ENCODE data around the gene NPAS1. TPM values are rescaled to one million over a fixed set of nuclear protein-coding genes. Genes with fewer than 3 reads are reported as not detected.

Gene NPAS1
- total RNA-seq, 1 experiment from 2014 or later: 1.4 TPM

DNA sequence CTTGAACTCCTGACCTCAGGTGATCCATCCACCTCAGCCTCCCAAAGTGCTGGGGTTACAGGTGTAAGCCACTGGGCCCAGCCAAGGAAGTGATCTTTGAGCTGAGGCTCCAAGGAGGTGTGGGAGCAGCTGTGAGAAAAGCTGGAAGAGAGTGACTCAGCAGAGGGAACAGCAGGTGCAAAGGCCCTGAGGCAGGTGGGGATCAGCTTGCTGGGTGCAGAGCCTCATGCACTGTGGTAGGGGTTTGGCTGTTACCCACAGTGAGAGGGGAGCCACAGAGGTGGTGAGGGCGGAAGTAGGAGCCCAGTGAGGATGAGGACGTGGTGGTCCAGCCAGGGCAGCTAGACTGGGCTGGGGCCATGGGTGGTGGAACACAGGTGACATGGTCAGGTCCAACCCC is 6.5 kb downstream of the NPAS1 start:
- no peaks in the 10 kb centered on the region for H3K9me3 ChIP-seq (ENCODE audit: insufficient read depth, low read depth)
- no peak overlapping the region for H3K4me3 ChIP-seq
- no peak for TF ChIP-seq EZH2 (IDR thresholded peaks at IDR 0.05; ENCODE audit: low read depth)
- TF ChIP-seq, protein P1, sequence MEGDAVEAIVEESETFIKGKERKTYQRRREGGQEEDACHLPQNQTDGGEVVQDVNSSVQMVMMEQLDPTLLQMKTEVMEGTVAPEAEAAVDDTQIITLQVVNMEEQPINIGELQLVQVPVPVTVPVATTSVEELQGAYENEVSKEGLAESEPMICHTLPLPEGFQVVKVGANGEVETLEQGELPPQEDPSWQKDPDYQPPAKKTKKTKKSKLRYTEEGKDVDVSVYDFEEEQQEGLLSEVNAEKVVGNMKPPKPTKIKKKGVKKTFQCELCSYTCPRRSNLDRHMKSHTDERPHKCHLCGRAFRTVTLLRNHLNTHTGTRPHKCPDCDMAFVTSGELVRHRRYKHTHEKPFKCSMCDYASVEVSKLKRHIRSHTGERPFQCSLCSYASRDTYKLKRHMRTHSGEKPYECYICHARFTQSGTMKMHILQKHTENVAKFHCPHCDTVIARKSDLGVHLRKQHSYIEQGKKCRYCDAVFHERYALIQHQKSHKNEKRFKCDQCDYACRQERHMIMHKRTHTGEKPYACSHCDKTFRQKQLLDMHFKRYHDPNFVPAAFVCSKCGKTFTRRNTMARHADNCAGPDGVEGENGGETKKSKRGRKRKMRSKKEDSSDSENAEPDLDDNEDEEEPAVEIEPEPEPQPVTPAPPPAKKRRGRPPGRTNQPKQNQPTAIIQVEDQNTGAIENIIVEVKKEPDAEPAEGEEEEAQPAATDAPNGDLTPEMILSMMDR (conservative IDR thresholded peaks at IDR 0.05): no peak
- H3K79me2 ChIP-seq (ENCODE audit: low read depth): no peaks in the 10 kb centered on the region
- ChIA-PET CTCF (no interaction called here), POLR2A (ENCODE audit: unreplicated experiment) (interaction anchor here (0.6 kb wide), 1 partner anchor 118 kb away, joined by 3 read pairs; no protein-coding TSS in a partner anchor)
- H3K9me2 ChIP-seq (ENCODE audit: insufficient read depth): no peaks in the 10 kb centered on the region
- H3K27ac ChIP-seq: no peak overlapping the region
- no peak overlapping the region for H2AFZ ChIP-seq
- no peaks in the 10 kb centered on the region for H4K20me1 ChIP-seq (ENCODE audit: insufficient read depth)
- DNase-seq: no peak
- no TSS peak for BruUV-seq (replicated peaks)
- peaks cover 15% of the 10 kb centered on the region; the same call in 1 of the 2 replicates for H3F3A ChIP-seq (ENCODE audit: insufficient read depth, low read depth)
- intact Hi-C loops (cut with micrococcal nuclease; ENCODE audit: unreplicated experiment): no loop called here
- peaks cover 65% of the 10 kb centered on the region for H3K27me3 ChIP-seq (ENCODE audit: insufficient read depth, low read depth)
- no peaks in the 10 kb centered on the region for H3K36me3 ChIP-seq (ENCODE audit: low read depth)
- 0 out of 2 replicates have a peak, but pooled peaks cover under 1% of the 10 kb centered on the region for H3K4me1 ChIP-seq (replicated peaks; ENCODE audit: insufficient read depth)
- no peak overlapping the region for H3K4me2 ChIP-seq

DNA sequence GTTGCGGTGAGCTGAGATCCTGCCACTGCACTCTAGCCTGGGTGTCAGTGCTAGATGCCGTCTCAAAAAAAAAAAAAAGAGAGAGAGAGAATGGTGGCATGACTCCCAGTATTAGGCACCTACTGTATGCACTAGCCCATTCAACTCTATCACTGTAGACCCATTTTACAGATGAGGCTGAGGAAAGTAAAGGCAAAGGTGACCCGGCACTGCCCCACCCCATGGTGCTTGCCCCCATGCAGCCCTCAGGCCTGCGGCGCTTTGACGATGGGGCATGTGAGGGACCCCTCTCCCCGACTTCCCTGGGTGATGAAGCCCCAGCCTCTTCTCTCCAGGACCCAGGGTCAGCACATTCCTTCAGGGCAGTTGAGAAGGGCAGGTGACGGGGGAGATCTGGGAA is 7.3 kb downstream of the NPAS1 start:
- no peaks in the 10 kb centered on the region for H3K79me2 ChIP-seq (ENCODE audit: low read depth)
- H4K20me1 ChIP-seq (ENCODE audit: insufficient read depth): no peaks in the 10 kb centered on the region
- intact Hi-C loops (cut with micrococcal nuclease; ENCODE audit: unreplicated experiment): no loop called here
- no peak overlapping the region for H3K4me3 ChIP-seq
- H3K27me3 ChIP-seq (ENCODE audit: insufficient read depth, low read depth): peaks cover 58% of the 10 kb centered on the region
- no peak overlapping the region for H3K27ac ChIP-seq
- POLR2A ChIA-PET (ENCODE audit: unreplicated experiment): no interaction called here
- H2AFZ ChIP-seq: no peak overlapping the region
- no peaks in the 10 kb centered on the region for H3K4me1 ChIP-seq (replicated peaks; ENCODE audit: insufficient read depth)
- no peak for TF ChIP-seq EZH2 (IDR thresholded peaks at IDR 0.05; ENCODE audit: low read depth)
- TF ChIP-seq, protein P1 (conservative IDR thresholded peaks at IDR 0.05): no peak
- H3K4me2 ChIP-seq: no peak overlapping the region
- H3K9me2 ChIP-seq (ENCODE audit: insufficient read depth): no peaks in the 10 kb centered on the region
- H3K36me3 ChIP-seq (ENCODE audit: low read depth): no peaks in the 10 kb centered on the region
- CTCF ChIA-PET: no interaction called here
- no peak for DNase-seq
- no TSS peak for BruUV-seq (replicated peaks)
- no peaks in the 10 kb centered on the region for H3K9me3 ChIP-seq (ENCODE audit: insufficient read depth, low read depth)
- peaks cover 15% of the 10 kb centered on the region; the same call in 1 of the 2 replicates for H3F3A ChIP-seq (ENCODE audit: insufficient read depth, low read depth)

- intact Hi-C loops (cut with micrococcal nuclease; ENCODE audit: unreplicated experiment): no loop called here
- CTCF ChIA-PET: interaction anchor here (0.6 kb wide), 3 partner anchors 201 to 274 kb away, joined by 5 to 12 read pairs (median 10); no protein-coding TSS in a partner anchor
- no TSS peak for BruUV-seq (replicated peaks)
- no peak overlapping the region for H3K27ac ChIP-seq
- no peak overlapping the region for H3K4me2 ChIP-seq
- no peak for TF ChIP-seq EZH2 (IDR thresholded peaks at IDR 0.05; ENCODE audit: low read depth)
- TF ChIP-seq, protein P1 (conservative IDR thresholded peaks at IDR 0.05): no peak
- H3K27me3 ChIP-seq (ENCODE audit: insufficient read depth, low read depth): peaks cover 51% of the 10 kb centered on the region
- H3K4me3 ChIP-seq: no peak overlapping the region
- no peaks in the 10 kb centered on the region for H3K4me1 ChIP-seq (replicated peaks; ENCODE audit: insufficient read depth)
- H3F3A ChIP-seq (ENCODE audit: insufficient read depth, low read depth): peaks cover 18% of the 10 kb centered on the region; the same call in 1 of the 2 replicates
- no peak for DNase-seq
- no peaks in the 10 kb centered on the region for H4K20me1 ChIP-seq (ENCODE audit: insufficient read depth)
- no peaks in the 10 kb centered on the region for H3K9me3 ChIP-seq (ENCODE audit: insufficient read depth, low read depth)
- H3K36me3 ChIP-seq (ENCODE audit: low read depth): no peaks in the 10 kb centered on the region
- no peak overlapping the region for H2AFZ ChIP-seq
- H3K9me2 ChIP-seq (ENCODE audit: insufficient read depth): no peaks in the 10 kb centered on the region
- no peaks in the 10 kb centered on the region for H3K79me2 ChIP-seq (ENCODE audit: low read depth)
- POLR2A ChIA-PET (ENCODE audit: unreplicated experiment): no interaction called here
Observed at GRCh38 chr19:47027586-47028088, 8.0 kb downstream of the NPAS1 start.

All from PC-9 (cell line).